WTC11 (cell line): ENCODE data around the gene EPB41. TPM values are rescaled to one million over a fixed set of nuclear protein-coding genes. Genes with fewer than 3 reads are reported as not detected.
"Not testable (repeated sequence)": the region's sequence is repeated elsewhere in the genome, so short reads cannot be mapped to it uniquely, and the experiment has no call there.

Experiments used
- ATAC-seq: fragments of 200-7000 bp; cut with Tn5 transposase; 2 replicates; pipeline ENCODE4 v1.10.0; 2021; ENCODE audit warnings: mild to moderate bottlenecking, moderate library complexity
- CTCF ChIA-PET: fragments of 300-600 bp; sonication (Branson Sonifier 250); formaldehyde crosslinking; loops from one replicate; lab custom pipeline; 2021; ENCODE audit warnings: antibody characterized with exemption; lab: Charles Lee
- POLR2A ChIA-PET: fragments of 350-600 bp; sonication (Branson Sonifier 250); formaldehyde crosslinking; loops from one replicate; lab custom pipeline; 2021; ENCODE audit warnings: antibody characterized with exemption; lab: Charles Lee
- DNase-seq: peaks from one replicate; pipeline ENCODE4 v3.0.0; 2021; ENCODE audit warnings: low spot score
- H3K27ac Mint-ChIP-seq: 2 replicates; pipeline ENCODE4 v1.8.0; 2021; ENCODE audit warnings: mixed read lengths
- H3K27me3 Mint-ChIP-seq: 2 replicates; pipeline ENCODE4 v1.8.0; 2021; ENCODE audit warnings: low read depth, mild to moderate bottlenecking, moderate library complexity, mixed read lengths
- H3K36me3 Mint-ChIP-seq: 2 replicates; pipeline ENCODE4 v1.8.0; 2021; ENCODE audit warnings: mixed read lengths
- H3K4me1 Mint-ChIP-seq: 2 replicates; pipeline ENCODE4 v1.8.0; 2022; ENCODE audit warnings: mixed read lengths
- H3K4me3 Mint-ChIP-seq: 2 replicates; pipeline ENCODE4 v1.8.0; 2021; ENCODE audit warnings: mild to moderate bottlenecking, moderate library complexity, mixed read lengths
- H3K9me3 Mint-ChIP-seq: 2 replicates; pipeline ENCODE4 v1.8.0; 2021; ENCODE audit warnings: mixed read lengths
- AR ChIP-seq: fragments of 250-450 bp; sonication (Bioruptor Pico); IDR thresholded peaks from 2 replicates; pipeline ENCODE4 v1.9.0; 2021; ENCODE audit warnings: mild to moderate bottlenecking
- CTCF ChIP-seq: fragments of 200-600 bp; IDR thresholded peaks from 2 replicates; pipeline ENCODE4 v1.8.0; 2022; ENCODE audit warnings: antibody characterized with exemption
- EMX1 ChIP-seq: fragments of 250-450 bp; sonication (Bioruptor Pico); IDR thresholded peaks from 2 replicates; pipeline ENCODE4 v1.8.0; 2021; ENCODE audit warnings: mild to moderate bottlenecking
- FOXJ3 ChIP-seq: sonication (generic); formaldehyde crosslinking; IDR thresholded peaks from 2 replicates; pipeline ENCODE4 v1.9.0; 2021; ENCODE audit warnings: missing genetic modification reagents, mild to moderate bottlenecking, borderline replicate concordance
- GABPB1 ChIP-seq: sonication (generic); formaldehyde crosslinking; IDR thresholded peaks from 2 replicates; pipeline ENCODE4 v1.8.1; 2023; ENCODE audit warnings: mild to moderate bottlenecking, missing genetic modification reagents
- MYBL2 ChIP-seq: sonication (generic); formaldehyde crosslinking; IDR thresholded peaks from 2 replicates; pipeline ENCODE4 v1.8.1; 2023; ENCODE audit warnings: mild to moderate bottlenecking, moderate library complexity, missing genetic modification reagents
- NFYB ChIP-seq: sonication (generic); formaldehyde crosslinking; conservative IDR thresholded peaks from 2 replicates; pipeline ENCODE4 v1.8.0; 2022; ENCODE audit warnings: low read depth, missing genetic modification reagents
- PRDM15 ChIP-seq: sonication (generic); formaldehyde crosslinking; IDR thresholded peaks from 2 replicates; pipeline ENCODE4 v1.8.0; 2022; ENCODE audit warnings: missing genetic modification reagents
- ZNF423 ChIP-seq: fragments of 250-450 bp; sonication (Bioruptor Pico); IDR thresholded peaks from 2 replicates; pipeline ENCODE4 v2.1.2; 2022; ENCODE audit warnings: mild to moderate bottlenecking, moderate library complexity
- ZNF671 ChIP-seq: fragments of 250-450 bp; sonication (Bioruptor Pico); IDR thresholded peaks from 2 replicates; pipeline ENCODE4 v1.8.0; 2021; ENCODE audit warnings: mild to moderate bottlenecking
- total RNA-seq: library from RNA; stranded (reverse); gene quantifications from 3 replicates; pipeline ENCODE4 v1.2.3, GENCODE V29; 2021
- TF ChIP-seq, protein P1 (sequence below): fragments of 250-450 bp; sonication (Bioruptor Pico); IDR thresholded peaks from 2 replicates; pipeline ENCODE4 v2.1.2; 2022; ENCODE audit warnings: mild to moderate bottlenecking, moderate library complexity
- TF ChIP-seq, protein P2 (sequence below): fragments of 250-450 bp; sonication (Bioruptor Pico); IDR thresholded peaks from 2 replicates; pipeline ENCODE4 v1.9.0; 2021; ENCODE audit warnings: mild to moderate bottlenecking

EPB41 gene
- total RNA-seq, 1 experiment from 2014 or later: 85.0 TPM

DNA sequence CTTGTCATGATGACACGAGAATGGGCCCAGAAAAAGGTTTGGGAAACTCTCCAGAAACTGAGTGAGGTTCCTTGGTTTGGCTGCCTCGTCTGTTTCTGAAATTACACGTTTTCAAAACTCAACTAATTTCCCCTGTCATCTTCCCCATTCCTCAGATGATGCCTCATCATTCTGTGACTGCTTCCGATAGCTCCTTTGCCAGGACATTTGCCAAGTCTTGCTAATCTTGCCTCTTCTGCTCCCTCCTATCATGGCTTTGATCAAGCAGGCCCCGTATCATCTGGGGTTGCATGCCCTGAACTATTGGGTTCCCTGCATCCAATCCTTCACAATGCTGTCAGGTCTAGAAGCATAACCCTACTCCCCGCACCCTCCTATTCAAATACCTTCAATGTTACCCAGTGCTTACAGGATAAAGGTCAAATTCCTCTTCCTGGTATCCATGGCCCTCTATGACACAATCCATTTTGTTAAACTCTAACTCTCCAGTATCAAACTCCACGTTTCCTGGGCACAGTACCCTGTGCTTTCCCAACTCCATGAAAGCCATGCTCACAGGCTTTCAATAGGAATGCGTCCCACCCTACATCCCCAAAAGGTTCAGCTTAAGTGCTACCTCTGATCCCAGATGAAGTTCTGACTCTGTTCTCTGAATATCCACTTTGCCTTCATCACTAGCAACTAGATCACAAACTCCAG is 231.5 kb downstream of the EPB41 start (continued):
- TF ChIP-seq CTCF (no peak), ZNF671 (CRISPR knock-in tag) (no peak), NFYB (CRISPR knock-in tag) (no peak), FOXJ3 (no peak), GABPB1 (CRISPR knock-in tag) (no peak)
- TF ChIP-seq, protein P1, sequence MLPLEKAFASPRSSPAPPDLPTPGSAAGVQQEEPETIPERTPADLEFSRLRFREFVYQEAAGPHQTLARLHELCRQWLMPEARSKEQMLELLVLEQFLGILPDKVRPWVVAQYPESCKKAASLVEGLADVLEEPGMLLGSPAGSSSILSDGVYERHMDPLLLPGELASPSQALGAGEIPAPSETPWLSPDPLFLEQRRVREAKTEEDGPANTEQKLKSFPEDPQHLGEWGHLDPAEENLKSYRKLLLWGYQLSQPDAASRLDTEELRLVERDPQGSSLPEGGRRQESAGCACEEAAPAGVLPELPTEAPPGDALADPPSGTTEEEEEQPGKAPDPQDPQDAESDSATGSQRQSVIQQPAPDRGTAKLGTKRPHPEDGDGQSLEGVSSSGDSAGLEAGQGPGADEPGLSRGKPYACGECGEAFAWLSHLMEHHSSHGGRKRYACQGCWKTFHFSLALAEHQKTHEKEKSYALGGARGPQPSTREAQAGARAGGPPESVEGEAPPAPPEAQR: no peak
- TF ChIP-seq, protein P2, sequence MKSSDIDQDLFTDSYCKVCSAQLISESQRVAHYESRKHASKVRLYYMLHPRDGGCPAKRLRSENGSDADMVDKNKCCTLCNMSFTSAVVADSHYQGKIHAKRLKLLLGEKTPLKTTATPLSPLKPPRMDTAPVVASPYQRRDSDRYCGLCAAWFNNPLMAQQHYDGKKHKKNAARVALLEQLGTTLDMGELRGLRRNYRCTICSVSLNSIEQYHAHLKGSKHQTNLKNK (CRISPR knock-in tag): no peak

- no peak overlapping the region for H3K4me3 Mint-ChIP-seq
- CTCF ChIA-PET: interaction anchor here (0.6 kb wide), 1 partner anchor 297 kb away, joined by 3 read pairs; no protein-coding TSS in a partner anchor
- no peaks in the 10 kb centered on the region for H3K9me3 Mint-ChIP-seq
- DNase-seq: no peak
- no peak for ATAC-seq
- H3K27ac Mint-ChIP-seq: peak overlapping the region; percentile 17; the same call in 1 of the 2 replicates
- POLR2A ChIA-PET: no interaction called here
- H3K4me1 Mint-ChIP-seq: no peaks in the 10 kb centered on the region
- peaks cover 76% of the 10 kb centered on the region for H3K36me3 Mint-ChIP-seq
- H3K27me3 Mint-ChIP-seq: no peaks in the 10 kb centered on the region
- TF ChIP-seq AR (CRISPR knock-in tag) (no peak), EMX1 (CRISPR knock-in tag) (no peak), ZNF423 (CRISPR knock-in tag) (no peak), MYBL2 (no peak), PRDM15 (CRISPR knock-in tag) (peak; percentile 74)
These were observed 234.5 kb downstream of the EPB41 start for GRCh38 chr1:29148656-29149491.

DNA sequence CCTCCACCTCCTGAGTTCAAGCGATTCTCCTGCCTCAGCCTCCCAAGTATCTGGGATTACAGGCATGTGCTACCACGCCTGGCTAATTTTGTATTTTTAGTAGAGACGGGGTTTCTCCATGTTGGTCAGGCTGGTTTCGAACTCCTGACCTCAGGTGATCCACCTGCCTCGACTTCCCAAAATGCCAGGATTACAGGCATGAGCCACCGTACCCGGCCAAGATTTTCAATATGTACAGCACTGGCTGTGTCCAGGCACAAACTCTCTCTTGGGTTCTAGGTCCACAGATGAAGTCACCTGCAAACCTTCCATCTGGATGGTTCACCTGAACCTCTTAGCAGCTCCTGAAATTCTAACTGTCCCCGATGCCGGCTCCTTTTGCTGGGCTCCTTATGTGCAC is 236.0 kb downstream of the EPB41 start:
- H3K27me3 Mint-ChIP-seq, H3K27ac Mint-ChIP-seq, POLR2A ChIA-PET, H3K9me3 Mint-ChIP-seq, DNase-seq, ATAC-seq, H3K4me1 Mint-ChIP-seq, H3K4me3 Mint-ChIP-seq: not testable (repeated sequence)
- CTCF ChIA-PET: interaction anchor here (1.0 kb wide), 1 partner anchor 52 kb away, joined by 4 read pairs; no protein-coding TSS in a partner anchor
- peaks cover 86% of the 10 kb centered on the region for H3K36me3 Mint-ChIP-seq
